Vagina (tissue), 2 donors: ENCODE results near the gene ERGIC1. TPM values are rescaled to one million over a fixed set of nuclear protein-coding genes. Genes with fewer than 3 reads are reported as not detected.

Experiments used
- DNase-seq, 2 donors: peaks; one replicate each; pipeline ENCODE4 v3.0.0-alpha.2; 2017; ENCODE audit errors: extremely low spot score in 2 of 2
- H3K27ac ChIP-seq: fragments of 200-600 bp; sonication (generic); one replicate; pipeline ENCODE4 v1.5.1; 2019
- H3K27me3 ChIP-seq: fragments of 200-600 bp; sonication (generic); one replicate; pipeline ENCODE4 v1.5.1; 2019
- H3K36me3 ChIP-seq, 2 donors: fragments of 200-600 bp; sonication (generic); one replicate each; pipeline ENCODE4 v1.5.1; 2017 to 2019
- H3K4me1 ChIP-seq: fragments of 200-600 bp; sonication (generic); one replicate; pipeline ENCODE4 v1.5.1; 2019
- H3K4me3 ChIP-seq, 2 donors: fragments of 200-600 bp; sonication (generic); 1 replicate in 1 of 2; 2 replicates in 1 of 2; pipeline ENCODE4 v1.5.1; 2016 to 2019
- H3K9me3 ChIP-seq: fragments of 200-600 bp; sonication (generic); one replicate; pipeline ENCODE4 v1.5.1; 2019
- POLR2A ChIP-seq, 2 donors: fragments of 450-650 bp; IDR thresholded peaks; one replicate each; pipeline ENCODE4 v1.6.1; 2017; ENCODE audit warnings: antibody characterized with exemption in 2 of 2, mild to moderate bottlenecking in 2 of 2, moderate library complexity in 2 of 2
- POLR2AphosphoS5 ChIP-seq, 2 donors: sonication (generic); formaldehyde crosslinking; IDR thresholded peaks; one replicate each; pipeline ENCODE4 v1.9.0; 2017; ENCODE audit warnings: antibody characterized with exemption in 2 of 2, mild to moderate bottlenecking in 2 of 2, low read depth in 1 of 2; ENCODE audit not compliant: insufficient read depth in 1 of 2
- intact Hi-C: fragments of 100-400 bp; cut with DNase I; formaldehyde crosslinking; loops from one replicate; pipeline ENCODE4 v1.15.1; 2023
- total RNA-seq: library from RNA; depleted of rRNA; stranded (reverse); fragments of >200 nt; gene quantifications from one replicate; pipeline ENCODE4 v1.2.3, GENCODE V29; 2016
- TF ChIP-seq, protein P1 (sequence below), 3 experiments: fragments of 450-650 bp in 2 of 3; fragments of 200-600 bp in 1 of 3; sonication (generic) in 1 of 3; IDR thresholded peaks; one replicate each; pipeline ENCODE4 v1.5.1; 2017 to 2019; ENCODE audit warnings: antibody characterized with exemption in 3 of 3, mild to moderate bottlenecking in 2 of 3, moderate library complexity in 2 of 3

The ERGIC1 gene
- total RNA-seq, 1 donor from 2014 or later = 97.2 TPM

DNA sequence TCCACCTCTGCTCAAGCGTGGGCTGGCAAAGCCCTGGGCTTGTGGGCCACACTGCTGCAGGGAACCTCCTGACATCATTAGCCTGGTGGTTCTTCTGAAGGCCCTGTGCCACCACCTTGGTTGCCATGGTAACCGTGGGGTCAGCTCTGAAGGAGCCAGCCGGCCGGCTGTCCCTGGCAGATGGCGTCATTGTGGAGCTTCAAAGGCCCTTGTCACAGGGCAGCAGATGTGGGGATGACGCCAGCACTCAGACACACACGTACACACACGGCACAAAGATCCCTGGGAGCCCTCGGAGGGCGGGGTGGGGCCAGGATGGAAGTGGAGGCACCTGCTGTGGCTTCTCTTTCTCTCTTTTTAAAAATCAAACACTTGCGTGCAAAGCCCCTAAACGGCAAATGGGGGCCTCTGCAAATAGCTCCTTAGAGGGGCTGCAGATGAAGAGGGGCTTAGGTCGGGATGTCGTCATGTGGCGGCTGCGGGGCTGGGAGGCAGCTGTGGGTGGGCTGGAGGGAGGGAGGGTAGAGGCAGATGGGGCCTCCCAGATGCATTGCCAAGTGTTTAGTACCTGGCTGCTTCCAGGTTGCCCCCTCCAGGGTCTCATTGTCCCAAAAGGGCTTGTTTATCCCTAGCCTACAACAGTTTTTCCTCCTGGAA is 105.7 kb downstream of the ERGIC1 start:
- no peaks in the 10 kb centered on the region for H3K27me3 ChIP-seq
- DNase-seq = no peak
- no peaks in the 10 kb centered on the region for H3K4me1 ChIP-seq
- TF ChIP-seq POLR2AphosphoS5 (IDR thresholded peaks at IDR 0.05; ENCODE audit: insufficient read depth in 1 of 2, low read depth in 1 of 2) = no peak
- TF ChIP-seq, protein P1, sequence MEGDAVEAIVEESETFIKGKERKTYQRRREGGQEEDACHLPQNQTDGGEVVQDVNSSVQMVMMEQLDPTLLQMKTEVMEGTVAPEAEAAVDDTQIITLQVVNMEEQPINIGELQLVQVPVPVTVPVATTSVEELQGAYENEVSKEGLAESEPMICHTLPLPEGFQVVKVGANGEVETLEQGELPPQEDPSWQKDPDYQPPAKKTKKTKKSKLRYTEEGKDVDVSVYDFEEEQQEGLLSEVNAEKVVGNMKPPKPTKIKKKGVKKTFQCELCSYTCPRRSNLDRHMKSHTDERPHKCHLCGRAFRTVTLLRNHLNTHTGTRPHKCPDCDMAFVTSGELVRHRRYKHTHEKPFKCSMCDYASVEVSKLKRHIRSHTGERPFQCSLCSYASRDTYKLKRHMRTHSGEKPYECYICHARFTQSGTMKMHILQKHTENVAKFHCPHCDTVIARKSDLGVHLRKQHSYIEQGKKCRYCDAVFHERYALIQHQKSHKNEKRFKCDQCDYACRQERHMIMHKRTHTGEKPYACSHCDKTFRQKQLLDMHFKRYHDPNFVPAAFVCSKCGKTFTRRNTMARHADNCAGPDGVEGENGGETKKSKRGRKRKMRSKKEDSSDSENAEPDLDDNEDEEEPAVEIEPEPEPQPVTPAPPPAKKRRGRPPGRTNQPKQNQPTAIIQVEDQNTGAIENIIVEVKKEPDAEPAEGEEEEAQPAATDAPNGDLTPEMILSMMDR (IDR thresholded peaks at IDR 0.05) = no peak
- no peak for TF ChIP-seq POLR2A (IDR thresholded peaks at IDR 0.05)
- no peaks in the 10 kb centered on the region for H3K9me3 ChIP-seq
- H3K27ac ChIP-seq = no peak overlapping the region
- intact Hi-C loops = no loop called here
- no peak overlapping the region for H3K4me3 ChIP-seq
- peaks cover 0 to 49% of the 10 kb centered on the region in 2 donors for H3K36me3 ChIP-seq

DNA sequence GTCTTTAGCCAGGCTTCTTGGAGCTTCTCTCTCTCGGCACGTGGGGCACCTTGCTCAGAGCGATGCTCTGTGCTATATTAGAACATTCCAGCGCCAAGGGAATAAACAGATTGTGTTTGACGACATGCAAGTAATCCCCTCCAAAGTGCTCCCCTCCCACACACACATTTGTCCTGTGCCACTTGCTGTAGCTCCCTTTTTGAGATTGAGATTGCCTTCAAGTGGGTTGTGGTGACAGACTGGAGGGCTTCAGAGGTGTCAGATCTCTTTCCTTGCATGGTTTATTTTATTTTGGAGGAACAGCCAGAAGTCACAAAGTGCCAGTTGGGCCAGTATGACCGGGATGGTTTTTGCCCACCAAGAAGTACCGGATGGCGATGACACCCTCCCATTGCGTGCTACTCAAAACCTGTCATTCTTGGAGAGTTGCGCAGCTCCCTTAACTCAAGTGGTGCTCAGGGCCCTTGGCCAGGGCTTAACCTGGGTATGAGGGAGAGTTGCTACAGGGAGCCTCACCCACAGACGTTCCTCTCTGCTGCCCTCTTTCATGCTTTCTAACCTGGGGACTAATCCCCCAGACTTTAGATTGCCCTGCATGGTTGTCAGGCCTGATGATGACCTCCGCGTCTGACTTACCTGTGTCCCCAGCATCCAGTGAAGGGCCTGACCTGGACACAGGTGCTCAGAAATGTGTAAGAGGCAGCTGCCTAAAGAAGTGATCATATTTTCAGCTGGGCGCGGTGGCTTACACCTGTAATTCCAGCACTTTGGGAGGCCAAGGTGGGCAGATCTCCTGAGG is 106.4 kb downstream of the ERGIC1 start:
- no peak for DNase-seq
- intact Hi-C loops = no loop called here
- H3K27ac ChIP-seq = no peak overlapping the region

DNA sequence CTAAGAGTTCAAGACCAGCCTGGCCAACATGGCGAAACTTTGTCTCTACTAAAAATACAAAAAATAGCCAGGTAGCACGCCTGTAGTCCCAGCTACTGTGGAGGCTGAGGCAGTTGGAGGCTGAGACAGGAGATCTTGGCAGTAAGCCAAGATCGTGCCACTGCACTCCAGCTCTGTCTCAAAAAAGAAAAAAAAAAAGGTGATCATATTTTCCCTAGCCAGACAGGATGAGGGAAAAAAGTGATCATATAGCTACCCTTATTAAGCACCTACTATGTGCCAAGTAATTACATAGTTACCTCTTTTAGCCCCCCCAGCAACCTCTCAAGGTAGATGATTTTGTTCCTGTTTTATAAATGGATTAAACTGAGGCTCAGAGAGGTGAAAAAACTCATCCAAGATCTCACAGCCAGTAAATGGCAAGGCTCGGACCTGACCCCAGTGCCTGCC is 107.0 kb downstream of the ERGIC1 start:
- no peak for DNase-seq
- Histone ChIP-seq H3K4me1 (no peaks in the 10 kb centered on the region), H3K27me3 (no peaks in the 10 kb centered on the region), H3K9me3 (no peaks in the 10 kb centered on the region), H3K27ac (no peak overlapping the region), H3K36me3 (peaks cover 0 to 41% of the 10 kb centered on the region in 2 donors), H3K4me3 (no peak overlapping the region)
- TF ChIP-seq POLR2AphosphoS5 (IDR thresholded peaks at IDR 0.05; ENCODE audit: insufficient read depth in 1 of 2, low read depth in 1 of 2) (no peak), POLR2A (IDR thresholded peaks at IDR 0.05) (no peak)
- TF ChIP-seq, protein P1 (IDR thresholded peaks at IDR 0.05) = no peak
- intact Hi-C loops = no loop called here

More for the DNA sequence above, 106.4 kb downstream of the ERGIC1 start:
- Histone ChIP-seq H3K9me3 (no peaks in the 10 kb centered on the region), H3K27me3 (no peaks in the 10 kb centered on the region), H3K36me3 (peaks cover 0 to 41% of the 10 kb centered on the region in 2 donors), H3K4me1 (no peaks in the 10 kb centered on the region), H3K4me3 (no peak overlapping the region)
- no peak for TF ChIP-seq POLR2AphosphoS5 (IDR thresholded peaks at IDR 0.05; ENCODE audit: insufficient read depth in 1 of 2, low read depth in 1 of 2)
- TF ChIP-seq POLR2A (IDR thresholded peaks at IDR 0.05) = no peak
- TF ChIP-seq, protein P1 (IDR thresholded peaks at IDR 0.05) = no peak

DNA sequence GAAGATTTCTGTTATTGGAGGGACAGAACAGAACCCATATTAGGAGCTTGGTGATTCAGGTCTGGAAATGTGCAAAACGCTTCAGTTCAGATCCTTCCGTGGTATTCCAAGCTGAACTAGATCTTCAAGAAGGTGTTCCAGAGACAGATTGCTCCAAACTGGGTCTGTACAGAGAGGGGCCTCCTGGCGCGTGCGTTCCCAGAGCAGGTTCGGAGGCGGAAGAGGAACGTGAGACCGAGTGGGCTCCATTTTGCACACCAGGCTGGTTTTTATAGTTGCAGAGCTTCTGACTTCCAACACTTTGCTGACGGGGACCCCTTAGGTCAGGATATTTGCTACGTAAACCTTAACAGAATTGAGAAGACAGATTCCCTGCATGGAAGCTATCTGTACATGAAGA is 108.5 kb downstream of the ERGIC1 start:
- Histone ChIP-seq H3K27me3 (no peaks in the 10 kb centered on the region), H3K4me1 (no peaks in the 10 kb centered on the region), H3K4me3 (no peak overlapping the region), H3K36me3 (peaks cover 0 to 36% of the 10 kb centered on the region in 2 donors), H3K27ac (no peak overlapping the region), H3K9me3 (no peaks in the 10 kb centered on the region)
- no peak for DNase-seq
- TF ChIP-seq POLR2A (IDR thresholded peaks at IDR 0.05) (no peak), POLR2AphosphoS5 (IDR thresholded peaks at IDR 0.05; ENCODE audit: insufficient read depth in 1 of 2, low read depth in 1 of 2) (no peak)
- TF ChIP-seq, protein P1 (IDR thresholded peaks at IDR 0.05) = no peak
- intact Hi-C loops = no loop called here
